ENCODE measurements around the gene SLC41A3. TPM values are rescaled to one million over a fixed set of nuclear protein-coding genes. Genes with fewer than 3 reads are reported as not detected.

Gene SLC41A3
- total RNA-seq, 4 donors from 2014 or later: 22.7 to 41.5 (median 29.1) TPM

DNA sequence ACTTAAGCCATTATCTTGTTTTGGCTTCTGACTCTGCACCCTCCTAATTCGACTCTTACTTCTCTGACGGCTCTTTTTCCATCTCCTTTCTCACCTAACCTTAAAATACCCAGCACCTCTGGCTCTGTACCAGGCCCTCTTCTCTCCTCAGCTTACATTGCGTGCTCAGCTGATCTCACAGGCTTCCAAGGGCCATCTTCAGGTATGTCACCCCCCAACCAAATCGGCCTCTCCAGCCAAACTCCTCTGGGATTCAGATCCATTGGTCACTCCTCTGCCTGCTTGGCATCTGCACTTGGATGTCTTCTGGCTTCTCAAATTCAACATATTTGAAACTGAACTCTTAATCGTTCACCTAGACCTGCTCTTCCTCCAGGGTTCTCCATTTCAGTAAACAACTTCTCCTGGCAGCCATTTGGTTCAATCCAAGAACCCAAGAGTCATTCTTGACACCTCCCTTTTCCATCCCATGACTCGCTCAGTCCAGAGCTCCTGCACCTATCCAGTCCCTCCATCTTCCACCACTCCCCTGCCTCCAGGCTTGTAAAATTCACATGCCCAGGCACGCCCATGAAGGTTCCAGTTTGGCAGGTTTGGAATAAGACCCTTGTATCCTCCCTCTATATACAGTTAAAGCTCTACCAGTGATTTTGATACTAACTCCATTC, 35.2 kb upstream of the SLC41A3 start:
- H3K4me1 ChIP-seq: no peaks in the 10 kb centered on the region
- no peaks in the 10 kb centered on the region for H3K36me3 ChIP-seq
- peak; percentile 7 for DNase-seq
- TF ChIP-seq POLR2AphosphoS5 (IDR thresholded peaks at IDR 0.05): no peak
- no peak for TF ChIP-seq POLR2A (IDR thresholded peaks at IDR 0.05)
- no peak for TF ChIP-seq CTCF (IDR thresholded peaks at IDR 0.05)
- TF ChIP-seq EP300 (IDR thresholded peaks at IDR 0.05; ENCODE audit: low read depth): no peak
- WGBS, 2 donors (ENCODE audit: low coverage in 1 of 2): 73 to 94% methylated on average over 4 to 7 of the region's 7 CpGs
- H3K27ac ChIP-seq: no peak overlapping the region
- no peaks in the 10 kb centered on the region for H3K27me3 ChIP-seq
- in situ Hi-C loops (cut with MboI; ENCODE audit: low pct_ligation_motif_present in 1 of 4, low pct_unique_long_range_greater_than_20kb in 1 of 4, low sequenced_read_pairs in 3 of 4): no loop called here
- no peaks in the 10 kb centered on the region for H3K9me3 ChIP-seq
- intact Hi-C loops (cut with DNase I; ENCODE audit: low total_unique reads): no loop called here
- H3K4me3 ChIP-seq: no peak overlapping the region

- H3K36me3 ChIP-seq: no peaks in the 10 kb centered on the region
- in situ Hi-C loops (cut with MboI; ENCODE audit: low pct_ligation_motif_present in 1 of 4, low pct_unique_long_range_greater_than_20kb in 1 of 4, low sequenced_read_pairs in 3 of 4) (no loop called here), intact Hi-C loops (cut with DNase I; ENCODE audit: low total_unique reads) (no loop called here)
- DNase-seq: peak; percentile 3
- no peak overlapping the region for H3K4me3 ChIP-seq
- 76 to 78% methylated on average over 2 to 11 of the region's 11 CpGs for WGBS, 2 donors (ENCODE audit: low coverage in 1 of 2)
- no peak for TF ChIP-seq POLR2A (IDR thresholded peaks at IDR 0.05)
- no peak for TF ChIP-seq EP300 (IDR thresholded peaks at IDR 0.05; ENCODE audit: low read depth)
- TF ChIP-seq POLR2AphosphoS5 (IDR thresholded peaks at IDR 0.05): no peak
- TF ChIP-seq CTCF (IDR thresholded peaks at IDR 0.05): no peak
- no peaks in the 10 kb centered on the region for H3K4me1 ChIP-seq
- no peaks in the 10 kb centered on the region for H3K9me3 ChIP-seq
- no peaks in the 10 kb centered on the region for H3K27me3 ChIP-seq
- no peak overlapping the region for H3K27ac ChIP-seq
These were observed 34.7 kb upstream of the SLC41A3 start for GRCh38 chr3:126118591-126118990.

GRCh38 chr3:126117786-126118185, 33.9 kb upstream of the SLC41A3 start:
- Histone ChIP-seq H3K4me1 (no peaks in the 10 kb centered on the region), H3K27me3 (no peaks in the 10 kb centered on the region), H3K4me3 (no peak overlapping the region), H3K9me3 (no peaks in the 10 kb centered on the region), H3K27ac (no peak overlapping the region), H3K36me3 (no peaks in the 10 kb centered on the region)
- in situ Hi-C loops (cut with MboI; ENCODE audit: low pct_ligation_motif_present in 1 of 4, low pct_unique_long_range_greater_than_20kb in 1 of 4, low sequenced_read_pairs in 3 of 4) (no loop called here), intact Hi-C loops (cut with DNase I; ENCODE audit: low total_unique reads) (no loop called here)
- TF ChIP-seq CTCF (IDR thresholded peaks at IDR 0.05) (no peak), EP300 (IDR thresholded peaks at IDR 0.05; ENCODE audit: low read depth) (no peak), POLR2A (IDR thresholded peaks at IDR 0.05) (no peak), POLR2AphosphoS5 (IDR thresholded peaks at IDR 0.05) (no peak)
- peak; percentile 2 for DNase-seq
- WGBS, 2 donors (ENCODE audit: low coverage in 1 of 2): 77% methylated on average over 9 of the region's 9 CpGs; no CpG with 5 or more reads in 1 of the 2 donors

- Histone ChIP-seq H3K27ac (no peak overlapping the region), H3K9me3 (no peaks in the 10 kb centered on the region), H3K36me3 (no peaks in the 10 kb centered on the region), H3K4me3 (no peak overlapping the region), H3K27me3 (no peaks in the 10 kb centered on the region), H3K4me1 (no peaks in the 10 kb centered on the region)
- no peak for DNase-seq
- intact Hi-C loops (cut with DNase I; ENCODE audit: low total_unique reads): no loop called here
- 93 to 94% methylated on average over 2 to 3 of the region's 3 CpGs for WGBS, 2 donors (ENCODE audit: low coverage in 1 of 2)
- in situ Hi-C loops (cut with MboI; ENCODE audit: low pct_ligation_motif_present in 1 of 4, low pct_unique_long_range_greater_than_20kb in 1 of 4, low sequenced_read_pairs in 3 of 4): no loop called here
- no peak for TF ChIP-seq EP300 (IDR thresholded peaks at IDR 0.05; ENCODE audit: low read depth)
- TF ChIP-seq POLR2A (IDR thresholded peaks at IDR 0.05): no peak
- no peak for TF ChIP-seq CTCF (IDR thresholded peaks at IDR 0.05)
- TF ChIP-seq POLR2AphosphoS5 (IDR thresholded peaks at IDR 0.05): no peak
These were observed 33.3 kb upstream of the SLC41A3 start for GRCh38 chr3:126117212-126117611.

All from transverse colon (tissue), 4 donors.